GM10248 (cell line): ENCODE results near the gene IL22RA1.

ENCODE experiments used
- CTCF ChIA-PET: fragments of 300-600 bp; sonication (Branson Sonifier 250); formaldehyde crosslinking; extraction: SDS; loops from one replicate; lab custom pipeline; 2021; ENCODE audit warnings: antibody characterized with exemption; lab: Yijun Ruan, JAX
- POLR2A ChIA-PET: fragments of 350-650 bp; sonication (Branson Sonifier 250); formaldehyde crosslinking; extraction: SDS; loops from one replicate; lab custom pipeline; 2020; ENCODE audit warnings: antibody characterized with exemption; lab: Yijun Ruan, JAX
- DNase-seq: peaks from one replicate; pipeline ENCODE4 v3.0.0; 2012; ENCODE audit errors: extremely low spot score
- TF ChIP-seq, protein P1 (sequence below): IDR thresholded peaks from 2 replicates; pipeline ENCODE4 v1.5.1; 2012; ENCODE audit warnings: mild to moderate bottlenecking, low read depth; ENCODE audit errors: extremely low read depth, missing control alignments, control extremely low read depth

IL22RA1 gene

DNA sequence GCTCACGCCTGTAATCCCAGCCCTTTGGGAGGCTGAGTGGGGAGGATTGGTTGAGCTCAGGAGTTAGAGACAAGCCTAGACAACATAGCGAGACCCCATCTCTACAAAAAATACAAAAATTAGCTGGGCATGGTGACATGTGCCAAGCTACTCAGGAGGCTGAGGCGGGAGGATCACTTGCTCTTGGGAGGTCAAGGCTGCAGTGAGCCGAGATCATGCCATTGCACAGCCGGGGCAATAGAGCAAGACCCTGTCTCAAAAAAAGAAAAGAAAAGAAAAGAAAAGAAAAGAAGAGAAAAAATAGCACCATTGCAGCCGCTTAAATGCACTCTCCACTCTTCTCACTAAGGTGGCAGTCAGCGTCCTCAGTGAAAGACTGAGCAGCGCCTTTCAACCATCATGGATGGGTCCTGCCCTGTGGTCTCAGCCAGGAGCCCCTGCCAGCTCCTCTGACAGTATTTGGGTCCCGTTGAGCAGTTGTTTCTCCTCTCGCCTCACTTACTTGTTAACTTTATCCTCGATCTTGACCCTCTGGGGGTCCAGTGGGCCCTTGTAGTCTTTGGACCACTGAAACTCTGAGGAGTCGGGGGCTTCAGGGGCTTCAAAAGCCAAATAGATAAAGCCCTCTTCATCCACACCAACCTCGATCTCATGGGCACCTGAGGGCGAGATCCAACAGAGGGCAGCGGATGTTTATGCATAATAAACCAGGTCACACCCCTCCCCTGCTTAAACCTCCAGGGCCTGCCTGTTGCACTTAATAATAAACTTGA is 67.9 kb downstream of the IL22RA1 start:
- ChIA-PET POLR2A (no interaction called here), CTCF (interaction anchor here (1.2 to 1.3 kb wide), 2 partner anchors 9 to 14 kb away, joined by 3 to 4 read pairs; no protein-coding TSS in a partner anchor)
- TF ChIP-seq, protein P1, sequence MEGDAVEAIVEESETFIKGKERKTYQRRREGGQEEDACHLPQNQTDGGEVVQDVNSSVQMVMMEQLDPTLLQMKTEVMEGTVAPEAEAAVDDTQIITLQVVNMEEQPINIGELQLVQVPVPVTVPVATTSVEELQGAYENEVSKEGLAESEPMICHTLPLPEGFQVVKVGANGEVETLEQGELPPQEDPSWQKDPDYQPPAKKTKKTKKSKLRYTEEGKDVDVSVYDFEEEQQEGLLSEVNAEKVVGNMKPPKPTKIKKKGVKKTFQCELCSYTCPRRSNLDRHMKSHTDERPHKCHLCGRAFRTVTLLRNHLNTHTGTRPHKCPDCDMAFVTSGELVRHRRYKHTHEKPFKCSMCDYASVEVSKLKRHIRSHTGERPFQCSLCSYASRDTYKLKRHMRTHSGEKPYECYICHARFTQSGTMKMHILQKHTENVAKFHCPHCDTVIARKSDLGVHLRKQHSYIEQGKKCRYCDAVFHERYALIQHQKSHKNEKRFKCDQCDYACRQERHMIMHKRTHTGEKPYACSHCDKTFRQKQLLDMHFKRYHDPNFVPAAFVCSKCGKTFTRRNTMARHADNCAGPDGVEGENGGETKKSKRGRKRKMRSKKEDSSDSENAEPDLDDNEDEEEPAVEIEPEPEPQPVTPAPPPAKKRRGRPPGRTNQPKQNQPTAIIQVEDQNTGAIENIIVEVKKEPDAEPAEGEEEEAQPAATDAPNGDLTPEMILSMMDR, result no peak
- no peak for DNase-seq

GRCh38 chr1:24074196-24074595 is 68.7 kb downstream of the IL22RA1 start:
- DNase-seq, result no peak
- ChIA-PET CTCF (interaction anchor here (1.3 kb wide), 1 partner anchor 13 kb away, joined by 4 read pairs; no protein-coding TSS in a partner anchor), POLR2A (no interaction called here)
- TF ChIP-seq, protein P1, result no peak

GRCh38 chr1:24071941-24072340 is 71.0 kb downstream of the IL22RA1 start:
- ChIA-PET POLR2A (no interaction called here), CTCF (interaction anchor here (0.9 to 2.5 kb wide), 9 partner anchors 12 to 390 kb away, joined by 3 to 14 read pairs (median 4); partner anchors contain the start of gene MYOM3)
- TF ChIP-seq, protein P1, result no peak
- DNase-seq, result no peak

GRCh38 chr1:24070821-24071393 is 72.0 kb downstream of the IL22RA1 start:
- peak; percentile 88 for DNase-seq
- TF ChIP-seq, protein P1, result peak; percentile 75
- POLR2A ChIA-PET, result no interaction called here
- CTCF ChIA-PET, result interaction anchor here (0.6 to 2.5 kb wide), 16 partner anchors 9 to 568 kb away, joined by 3 to 14 read pairs (median 4); partner anchors contain the start of gene MYOM3

DNA sequence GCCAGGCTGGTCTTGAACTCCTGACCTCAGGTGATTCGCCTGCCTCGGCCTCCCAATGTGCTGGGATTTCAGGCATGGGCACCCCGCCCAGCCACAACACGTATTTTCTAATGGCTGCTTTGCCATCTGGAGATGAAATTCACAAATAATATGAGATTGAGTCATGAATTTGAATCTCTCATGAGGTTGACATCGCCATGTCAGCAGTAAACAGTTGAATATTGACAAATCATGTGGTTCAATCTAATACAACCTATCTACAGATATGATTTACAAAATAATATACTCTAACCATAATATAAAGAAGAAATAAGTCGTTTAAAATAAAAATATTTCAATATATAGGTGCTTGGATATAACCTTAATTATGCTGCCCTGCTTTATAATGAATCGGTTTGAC is 73.1 kb downstream of the IL22RA1 start:
- ChIA-PET CTCF (interaction anchor here (0.7 to 2.5 kb wide), 6 partner anchors 9 to 80 kb away, joined by 3 to 9 read pairs (median 5); no protein-coding TSS in a partner anchor), POLR2A (no interaction called here)
- TF ChIP-seq, protein P1, result no peak

More for the DNA sequence above, 73.1 kb downstream of the IL22RA1 start:
- DNase-seq, result no peak
